Breast epithelium (tissue), 3 donors: ENCODE results near the gene PPFIA4.

Source experiments
- CTCF ChIP-seq, 3 donors: fragments of 450-650 bp; IDR thresholded peaks; one replicate each; pipeline ENCODE4 v1.5.1; 2016 to 2017; ENCODE audit warnings: antibody characterized with exemption in 3 of 3, mild to moderate bottlenecking in 3 of 3, moderate library complexity in 3 of 3
- POLR2A ChIP-seq: fragments of 450-650 bp; IDR thresholded peaks from one replicate; pipeline ENCODE4 v1.6.1; 2016; ENCODE audit warnings: antibody characterized with exemption, mild to moderate bottlenecking, moderate library complexity

DNA sequence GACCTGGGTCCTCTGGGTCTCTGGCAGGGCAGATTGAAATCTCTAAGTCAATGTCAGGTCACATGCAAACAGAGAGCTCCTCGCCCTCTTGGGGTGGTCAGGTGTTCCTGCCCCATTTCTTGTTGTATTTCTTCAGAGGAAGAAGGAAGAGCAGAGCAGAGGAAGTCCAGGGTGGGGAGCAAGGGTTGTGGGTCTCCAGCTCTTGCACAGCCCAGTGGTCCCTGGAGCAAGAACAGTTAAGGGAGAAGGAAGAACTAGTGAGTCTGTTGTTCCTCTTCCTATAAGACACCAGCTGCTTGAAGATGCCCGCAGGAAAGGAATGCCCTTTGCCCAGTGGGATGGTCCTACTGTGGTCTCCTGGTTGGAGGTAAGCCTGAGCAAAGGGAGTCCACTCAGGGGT is 33.2 kb downstream of the PPFIA4 start:
- TF ChIP-seq CTCF (IDR thresholded peaks at IDR 0.05) (no peak), POLR2A (no peak)
